AG10803 (cell line): ENCODE results near the gene AHR.

Experiments
- DNase-seq: peaks from one replicate; pipeline ENCODE4 v3.0.0; 2010; ENCODE audit warnings: low read depth
- H3K4me3 ChIP-seq: 2 replicates; pipeline ENCODE4 v1.5.1; 2011; ENCODE audit warnings: mild to moderate bottlenecking, low read length, control low read depth
- TF ChIP-seq, protein P1 (sequence below): conservative IDR thresholded peaks from 2 replicates; pipeline ENCODE4 v1.5.1; 2011; ENCODE audit warnings: mild to moderate bottlenecking, low read length, control low read depth, inconsistent platforms

The AHR gene

GRCh38 chr7:17274551-17275245, 23.8 kb upstream of the AHR start:
- peak; percentile 30 for DNase-seq
- TF ChIP-seq, protein P1, sequence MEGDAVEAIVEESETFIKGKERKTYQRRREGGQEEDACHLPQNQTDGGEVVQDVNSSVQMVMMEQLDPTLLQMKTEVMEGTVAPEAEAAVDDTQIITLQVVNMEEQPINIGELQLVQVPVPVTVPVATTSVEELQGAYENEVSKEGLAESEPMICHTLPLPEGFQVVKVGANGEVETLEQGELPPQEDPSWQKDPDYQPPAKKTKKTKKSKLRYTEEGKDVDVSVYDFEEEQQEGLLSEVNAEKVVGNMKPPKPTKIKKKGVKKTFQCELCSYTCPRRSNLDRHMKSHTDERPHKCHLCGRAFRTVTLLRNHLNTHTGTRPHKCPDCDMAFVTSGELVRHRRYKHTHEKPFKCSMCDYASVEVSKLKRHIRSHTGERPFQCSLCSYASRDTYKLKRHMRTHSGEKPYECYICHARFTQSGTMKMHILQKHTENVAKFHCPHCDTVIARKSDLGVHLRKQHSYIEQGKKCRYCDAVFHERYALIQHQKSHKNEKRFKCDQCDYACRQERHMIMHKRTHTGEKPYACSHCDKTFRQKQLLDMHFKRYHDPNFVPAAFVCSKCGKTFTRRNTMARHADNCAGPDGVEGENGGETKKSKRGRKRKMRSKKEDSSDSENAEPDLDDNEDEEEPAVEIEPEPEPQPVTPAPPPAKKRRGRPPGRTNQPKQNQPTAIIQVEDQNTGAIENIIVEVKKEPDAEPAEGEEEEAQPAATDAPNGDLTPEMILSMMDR, result no peak
- no peak overlapping the region for H3K4me3 ChIP-seq

DNA sequence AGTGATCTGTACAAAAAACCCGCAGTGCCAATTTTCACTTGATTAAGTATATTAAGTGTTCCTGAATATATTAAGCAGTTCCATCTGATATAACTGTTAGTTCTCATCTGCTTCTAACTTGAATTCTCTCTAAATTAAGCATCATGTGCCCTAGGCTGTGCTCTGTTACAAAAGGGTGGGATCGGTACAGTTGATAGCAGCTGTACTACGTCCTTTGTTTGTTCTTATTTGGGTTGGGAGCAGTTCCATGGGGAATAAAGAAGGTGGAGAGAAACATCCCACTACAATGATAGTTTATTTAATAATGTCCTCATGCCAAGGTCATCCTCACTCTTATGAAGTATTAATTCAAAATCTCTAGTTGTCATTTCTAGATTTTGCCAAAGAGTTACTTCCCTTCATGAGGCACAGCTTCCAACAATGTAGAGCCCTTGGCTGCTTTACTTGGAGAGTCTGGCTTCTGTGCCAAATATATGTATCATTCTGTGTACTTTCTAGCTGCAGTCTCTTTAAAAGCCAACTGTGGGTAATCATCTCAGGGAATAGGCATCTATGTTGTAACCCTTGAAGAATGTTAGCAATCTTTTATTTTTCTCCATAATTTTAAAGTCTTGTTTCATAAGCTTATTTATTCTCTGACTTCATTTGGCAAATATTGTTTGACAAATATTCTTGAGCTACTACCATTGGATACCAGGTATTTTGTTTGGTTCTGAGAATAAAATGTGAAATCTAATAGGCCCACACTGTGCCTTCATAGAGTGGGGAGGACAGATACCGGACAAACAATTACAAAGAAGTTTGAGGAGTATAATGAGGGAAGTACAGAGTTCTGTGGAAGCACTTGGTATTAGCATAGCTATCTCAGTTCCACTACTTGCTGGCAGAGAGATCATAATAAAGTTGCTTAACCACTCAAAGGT, 22.4 kb upstream of the AHR start:
- DNase-seq, result peak; percentile 97
- no peak overlapping the region for H3K4me3 ChIP-seq
- TF ChIP-seq, protein P1, result no peak

DNA sequence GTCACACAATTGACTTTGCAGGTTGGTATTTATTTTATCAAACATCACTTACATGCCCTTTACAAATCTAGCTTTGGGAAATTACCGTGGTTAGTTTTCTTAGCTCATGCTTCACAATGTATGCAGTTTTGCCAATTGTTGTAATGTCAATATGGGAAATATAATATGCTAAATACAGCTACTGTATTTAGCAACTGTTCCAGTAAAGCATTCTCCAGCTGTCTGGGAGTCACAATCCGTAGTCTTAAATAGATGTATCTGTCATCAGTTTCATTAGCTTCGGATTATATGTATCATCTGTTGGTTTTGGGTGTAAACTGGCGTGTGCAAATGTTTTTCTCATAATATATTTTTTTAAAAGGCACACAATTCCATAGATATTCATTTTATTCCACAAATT, 19.4 kb upstream of the AHR start:
- TF ChIP-seq, protein P1, result no peak
- no peak overlapping the region for H3K4me3 ChIP-seq
- no peak for DNase-seq

- H3K4me3 ChIP-seq, result no peak overlapping the region
- no peak for DNase-seq
- TF ChIP-seq, protein P1, result no peak
Observed at GRCh38 chr7:17289074-17289645, 9.3 kb upstream of the AHR start.

- TF ChIP-seq, protein P1, result no peak
- DNase-seq, result no peak
- no peak overlapping the region for H3K4me3 ChIP-seq
Observed at GRCh38 chr7:17292843-17293242, 5.6 kb upstream of the AHR start.

DNA sequence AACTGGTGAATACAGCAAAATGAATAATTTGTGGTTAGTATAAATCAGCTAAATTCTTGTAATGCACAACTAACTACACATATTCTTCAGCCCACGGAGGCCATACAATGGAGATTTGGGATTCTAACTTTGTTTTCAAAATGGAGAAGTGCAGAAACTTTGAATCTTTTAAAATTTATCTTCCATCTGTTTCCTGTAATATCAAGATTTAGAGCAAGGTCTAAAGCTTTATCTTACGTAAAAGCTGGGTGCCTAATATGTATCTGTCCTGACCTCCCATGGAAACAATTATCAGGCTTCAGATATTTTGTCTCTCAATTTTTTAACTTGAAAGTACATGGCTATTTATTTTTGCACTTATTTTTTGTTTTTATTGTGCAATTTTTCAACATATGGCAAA, 5.0 kb upstream of the AHR start:
- no peak for DNase-seq
- H3K4me3 ChIP-seq, result no peak overlapping the region
- TF ChIP-seq, protein P1, result no peak
